ENCODE data around the gene C10orf95. TPM values are rescaled to one million over a fixed set of nuclear protein-coding genes. Genes with fewer than 3 reads are reported as not detected.

C10orf95 gene
- total RNA-seq, 2 experiments from 2014 or later: 0.40 to 0.74 TPM

DNA sequence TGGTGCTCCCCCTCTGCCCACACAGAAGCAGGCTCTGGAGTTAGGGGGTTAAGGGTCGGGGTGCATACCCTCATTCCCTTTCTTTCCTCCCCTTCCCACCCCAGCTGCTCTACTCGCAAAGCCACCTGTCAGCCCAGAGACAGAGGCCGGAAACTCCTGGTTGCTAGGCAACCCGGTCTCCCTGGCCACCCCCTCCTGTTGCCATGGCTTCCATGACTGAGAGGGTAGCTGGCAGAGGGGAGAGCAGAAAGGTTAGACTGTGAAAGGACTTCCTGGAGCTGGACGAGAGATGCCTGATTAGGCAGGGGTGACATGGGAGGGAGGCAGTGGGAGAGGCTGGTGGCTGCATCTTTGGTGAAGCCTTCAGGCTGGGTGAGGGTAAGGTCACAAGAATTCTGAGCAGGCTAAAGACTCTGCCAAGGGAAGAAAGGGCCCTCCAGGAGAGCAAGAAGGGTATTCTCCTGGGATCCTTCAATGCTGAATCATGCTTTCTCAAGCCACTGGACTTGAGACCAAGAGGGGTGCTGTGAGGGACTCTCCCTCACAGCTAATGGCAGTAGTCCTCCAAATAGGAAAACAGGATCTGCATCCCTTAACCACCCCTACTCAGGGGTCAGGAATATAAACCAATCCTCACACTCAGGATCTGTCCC is 38.2 kb downstream of the C10orf95 start:
- POLR2A ChIA-PET: interaction anchor here (0.5 kb wide), 1 partner anchor 111 kb away, joined by 4 read pairs; no protein-coding TSS in a partner anchor
- CTCF ChIA-PET: interaction anchor here (0.7 to 3.3 kb wide), 4 partner anchors 10 to 171 kb away, joined by 3 to 18 read pairs (median 3); no protein-coding TSS in a partner anchor

DNA sequence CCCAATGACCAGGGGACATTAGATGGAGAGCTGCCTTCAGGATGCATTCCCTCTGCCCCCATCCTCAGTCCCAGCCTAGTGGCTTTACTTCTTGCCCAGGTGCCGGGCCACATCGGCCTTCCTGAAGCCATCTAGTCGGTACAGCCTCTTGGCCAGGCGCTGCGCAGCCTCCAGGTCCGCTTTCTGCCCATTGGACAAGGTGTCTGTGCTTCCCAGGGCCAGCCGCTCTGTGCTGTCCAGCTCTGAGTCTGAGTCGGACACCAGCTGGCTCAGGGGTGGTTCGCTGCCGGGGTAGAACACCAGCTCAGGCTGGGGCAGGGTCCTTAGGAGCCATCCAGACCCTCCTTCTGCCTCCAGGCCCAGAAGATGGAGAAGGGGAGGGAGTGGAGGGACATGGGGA is 39.0 kb downstream of the C10orf95 start:
- CTCF ChIA-PET: interaction anchor here (0.7 to 3.3 kb wide), 6 partner anchors 9 to 171 kb away, joined by 3 to 18 read pairs (median 3); no protein-coding TSS in a partner anchor
- POLR2A ChIA-PET: interaction anchor here (0.8 to 1.0 kb wide), 2 partner anchors 9 to 16 kb away, joined by 3 to 5 read pairs; partner anchors contain the start of gene NFKB2

DNA sequence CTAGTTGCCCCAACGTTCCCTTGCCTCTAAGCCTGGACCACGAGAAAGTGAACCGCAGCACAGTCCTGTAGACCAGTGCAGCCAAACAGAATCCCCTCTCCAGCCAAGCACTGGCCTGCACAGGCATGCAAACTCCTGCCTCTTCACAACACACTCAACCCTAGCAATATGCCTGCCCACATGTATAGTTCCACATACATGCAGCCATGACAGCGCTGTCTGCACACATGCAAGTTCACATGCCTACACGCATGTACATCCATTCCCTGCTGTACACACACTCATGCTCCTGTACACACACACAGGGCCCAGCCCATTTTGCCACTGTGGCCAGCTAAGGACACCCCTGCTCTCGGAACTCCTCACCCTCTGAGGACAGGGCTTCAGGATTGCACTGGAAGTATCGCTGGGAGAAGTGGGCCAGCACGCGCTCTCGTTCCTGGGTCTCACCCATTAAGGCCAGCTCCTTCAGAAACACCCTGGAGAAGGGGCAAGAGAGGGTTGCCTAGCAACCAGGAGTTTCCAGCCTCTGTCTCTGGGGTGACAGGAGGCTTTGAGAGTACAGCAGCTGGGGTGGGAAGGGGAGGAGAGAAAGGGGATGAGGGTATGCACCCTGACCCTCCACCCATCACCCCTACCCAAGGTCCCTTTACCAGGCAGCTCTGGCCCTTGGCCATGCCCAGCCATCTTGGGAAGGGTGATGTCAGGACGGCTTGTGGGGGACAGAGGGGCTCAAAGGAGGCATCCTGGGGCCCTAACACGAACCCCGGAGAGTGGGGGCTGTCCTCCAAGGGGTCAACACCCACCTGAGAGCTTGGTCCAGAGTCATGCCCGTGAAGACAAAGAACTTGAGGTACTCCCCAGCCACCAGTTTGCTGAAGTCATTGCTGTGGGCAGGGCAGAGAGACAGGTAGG is 39.7 kb downstream of the C10orf95 start:
- ChIA-PET CTCF (interaction anchor here (0.6 to 3.3 kb wide), 8 partner anchors 8 to 279 kb away, joined by 3 to 18 read pairs (median 3); partner anchors contain the start of genes CUEDC2, FBXL15 and PPRC1), POLR2A (interaction anchor here (0.8 to 2.1 kb wide), 3 partner anchors 8 to 16 kb away, joined by 3 to 5 read pairs (median 5); partner anchors contain the start of genes FBXL15 and NFKB2)

DNA sequence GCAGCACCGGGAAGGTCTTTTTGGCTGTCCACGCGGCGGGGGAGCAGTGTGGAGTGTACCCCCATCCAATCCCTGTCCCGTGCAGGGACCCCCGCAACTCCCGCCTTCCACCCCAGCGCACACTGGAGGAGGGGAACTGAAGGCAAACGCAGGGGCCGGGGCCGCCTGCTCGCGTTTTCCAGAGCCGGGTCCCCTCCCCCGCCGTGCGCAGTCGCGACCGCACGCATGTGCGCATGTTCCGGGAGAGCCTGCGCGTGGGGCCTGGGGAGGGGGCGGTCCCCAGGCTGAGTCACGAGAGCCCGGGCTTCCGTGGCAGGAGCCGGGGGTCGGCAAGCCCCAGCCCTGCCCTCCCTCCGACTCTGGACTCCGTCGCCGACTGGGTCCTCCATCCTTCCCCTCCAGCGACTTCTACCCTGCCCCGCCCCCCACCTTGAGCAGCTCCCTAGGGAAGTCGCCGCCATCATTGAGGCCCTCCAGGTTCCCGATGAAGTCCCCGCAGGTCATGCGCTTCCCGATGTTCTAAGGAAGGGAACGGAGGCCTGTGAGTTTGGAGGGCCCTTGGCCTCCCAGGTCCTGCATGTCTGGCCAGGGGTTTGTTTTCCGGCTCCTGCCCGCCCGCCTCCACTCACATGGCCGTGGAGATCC is 40.8 kb downstream of the C10orf95 start:
- CTCF ChIA-PET: interaction anchor here (0.6 to 1.8 kb wide), 9 partner anchors 10 to 278 kb away, joined by 3 to 8 read pairs (median 3); partner anchors contain the start of genes CUEDC2, FBXL15 and PPRC1
- POLR2A ChIA-PET: interaction anchor here (2.1 kb wide), 1 partner anchor 10 kb away, joined by 5 read pairs; the partner anchor contains the start of gene FBXL15

DNA sequence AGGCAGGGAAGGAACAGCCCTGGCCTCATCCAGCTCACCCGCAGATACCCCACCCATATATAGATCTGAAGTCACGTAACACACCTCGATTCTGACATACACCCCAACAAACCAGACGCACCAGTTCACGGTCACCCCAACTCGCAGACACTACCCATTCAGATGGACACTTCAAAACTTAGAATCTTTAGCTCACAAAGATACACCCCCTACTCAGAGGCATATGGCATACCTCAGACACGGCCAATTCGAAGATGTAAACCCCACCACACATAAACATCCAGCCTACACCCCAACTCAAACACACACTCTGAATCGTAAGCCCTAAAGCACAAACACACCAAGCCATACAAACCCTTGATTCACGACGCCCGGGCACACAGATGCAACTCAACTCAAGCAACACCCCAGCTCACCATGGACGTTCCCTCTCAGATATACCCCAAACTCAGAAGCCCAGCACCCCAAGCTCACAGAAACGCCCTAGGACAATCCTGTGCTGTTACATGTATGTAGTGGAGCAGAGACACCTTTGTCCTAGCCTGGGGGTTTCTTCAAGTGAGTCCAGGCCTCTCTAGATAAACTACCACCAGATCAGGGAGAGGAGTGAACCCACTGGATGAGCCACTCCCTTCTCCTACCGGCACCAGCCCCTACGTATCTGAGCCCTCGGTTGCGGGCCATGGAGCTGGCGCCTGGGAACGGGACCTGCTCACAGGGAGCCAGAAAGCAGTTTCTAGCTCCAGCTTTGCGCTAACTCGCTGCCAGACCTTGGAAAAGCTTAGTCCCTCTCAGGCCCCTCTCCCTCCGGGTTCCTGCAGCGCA is 41.5 kb downstream of the C10orf95 start:
- ChIA-PET POLR2A (interaction anchor here (0.6 to 2.1 kb wide), 3 partner anchors 9 to 44 kb away, joined by 3 to 7 read pairs (median 5); partner anchors contain the start of gene FBXL15), CTCF (interaction anchor here (0.8 to 1.8 kb wide), 7 partner anchors 10 to 181 kb away, joined by 3 to 8 read pairs (median 4); partner anchors contain the start of genes CUEDC2 and FBXL15)

DNA sequence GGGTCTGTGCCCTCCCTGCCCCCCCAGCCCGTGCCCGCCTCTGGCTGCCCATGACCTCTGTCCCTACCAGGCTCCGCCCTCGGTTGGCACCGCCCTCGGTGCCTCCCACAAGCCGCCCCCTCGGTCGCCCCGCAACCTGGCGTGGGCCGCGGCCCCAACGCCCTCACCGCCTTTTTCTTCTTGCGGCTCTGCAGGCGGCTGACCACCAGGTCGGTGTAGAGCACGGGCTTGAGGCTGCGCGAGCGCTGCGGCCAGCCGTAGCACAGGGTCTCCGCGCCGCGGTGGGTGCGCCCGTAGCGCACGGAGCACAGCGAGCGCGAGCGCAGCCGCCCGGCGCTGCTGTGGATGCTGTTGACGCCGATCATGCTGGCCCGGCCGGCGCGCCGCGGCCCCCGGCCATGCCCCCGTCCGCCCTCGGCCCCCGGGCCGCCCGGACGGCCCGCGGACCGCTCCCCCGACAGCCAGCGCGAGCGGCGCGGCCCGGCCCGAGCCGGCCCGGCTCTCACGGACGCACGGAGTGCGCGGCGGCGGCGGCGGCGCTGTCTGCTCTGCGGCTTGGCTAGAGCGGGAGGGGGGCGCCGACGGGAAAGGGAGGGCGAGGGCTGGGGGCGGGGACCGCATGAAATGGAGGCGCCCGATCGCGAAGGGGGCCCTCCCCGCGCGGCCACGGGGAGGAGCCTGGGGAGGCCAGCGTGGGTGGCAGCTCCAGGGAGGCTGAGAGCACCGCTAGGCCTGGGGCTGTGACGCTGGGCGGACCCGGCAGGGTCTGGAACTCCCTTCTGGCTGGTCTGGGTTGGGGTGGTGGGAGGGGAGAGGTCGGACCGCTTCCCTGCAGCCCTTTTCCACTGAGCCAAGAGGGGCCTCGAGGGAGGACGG is 42.4 kb downstream of the C10orf95 start:
- ChIA-PET CTCF (interaction anchor here (1.0 to 2.3 kb wide), 5 partner anchors 9 to 177 kb away, joined by 4 to 8 read pairs (median 5); partner anchors contain the start of gene FBXL15), POLR2A (interaction anchor here (0.6 to 0.8 kb wide), 2 partner anchors 9 to 45 kb away, joined by 3 to 7 read pairs; no protein-coding TSS in a partner anchor)

DNA sequence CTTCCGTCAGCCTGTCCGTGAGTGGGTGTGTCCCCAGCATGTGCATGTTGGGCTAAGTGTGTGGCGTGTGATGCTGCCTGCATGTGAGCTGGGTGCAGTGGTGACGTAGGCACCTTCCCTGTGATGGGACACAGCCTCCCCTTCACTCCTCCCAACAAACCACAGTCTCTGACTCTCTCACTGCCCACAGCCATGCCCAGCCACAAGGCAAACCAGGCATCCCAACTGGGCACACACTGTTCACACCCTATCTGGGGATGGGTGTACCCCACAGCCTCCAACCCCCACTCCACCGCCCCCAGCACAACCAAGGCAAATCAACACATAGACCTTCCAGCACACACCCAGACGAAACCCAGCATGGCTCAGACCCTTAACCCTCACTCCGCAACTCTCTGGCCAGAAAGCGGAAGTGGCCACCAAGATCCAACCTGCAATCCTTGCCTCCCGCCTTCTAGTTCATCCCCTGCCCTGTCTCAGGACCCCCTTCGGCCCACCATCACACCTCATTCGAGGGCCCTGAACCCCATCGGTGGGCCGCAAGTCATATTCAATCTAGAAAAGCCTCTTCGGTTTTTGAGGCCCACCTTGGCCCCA is 43.1 kb downstream of the C10orf95 start:
- CTCF ChIA-PET: interaction anchor here (2.3 kb wide), 1 partner anchor 14 kb away, joined by 5 read pairs; no protein-coding TSS in a partner anchor

DNA sequence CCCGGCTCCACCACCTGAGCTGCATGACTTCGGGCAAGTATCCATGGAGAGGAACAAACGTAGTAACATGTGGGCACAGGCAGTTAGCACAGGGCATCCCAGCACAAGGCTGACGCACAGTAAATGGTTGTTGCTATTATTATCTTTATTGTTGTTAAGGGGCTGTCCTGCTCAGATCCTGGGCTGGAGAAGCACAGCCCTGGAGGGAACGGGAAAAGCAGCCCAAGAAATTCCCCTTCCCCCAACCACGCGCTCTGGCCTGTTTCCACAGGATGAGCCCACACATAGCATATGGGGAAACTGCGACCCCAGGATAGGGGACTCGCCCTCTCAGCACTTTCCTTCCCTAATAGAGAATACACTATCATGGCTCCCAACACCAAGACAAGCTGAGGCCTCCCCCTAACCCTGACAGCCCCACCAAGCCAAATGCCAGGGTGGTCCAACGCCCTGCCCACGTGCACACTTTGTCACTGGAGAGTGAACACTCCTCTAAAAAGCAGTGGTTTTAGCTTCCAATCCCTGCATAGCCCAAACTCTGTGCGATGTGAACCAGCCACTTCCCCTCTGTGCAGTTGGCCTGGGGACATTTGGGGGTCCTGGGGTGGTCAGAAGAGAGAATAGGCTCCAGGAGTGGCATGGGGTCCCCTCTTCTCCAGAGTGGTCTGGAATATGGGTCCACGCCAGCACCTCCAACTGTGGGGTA is 43.8 kb downstream of the C10orf95 start:
- ChIA-PET POLR2A (interaction anchor here (0.6 to 1.2 kb wide), 3 partner anchors 12 to 270 kb away, joined by 3 to 9 read pairs (median 3); partner anchors contain the start of gene NFKB2), CTCF (interaction anchor here (0.6 to 2.3 kb wide), 3 partner anchors 8 to 14 kb away, joined by 3 to 5 read pairs (median 4); no protein-coding TSS in a partner anchor)

More for the DNA sequence above, 43.1 kb downstream of the C10orf95 start:
- POLR2A ChIA-PET: interaction anchor here (1.2 kb wide), 1 partner anchor 13 kb away, joined by 9 read pairs; the partner anchor contains the start of gene NFKB2

DNA sequence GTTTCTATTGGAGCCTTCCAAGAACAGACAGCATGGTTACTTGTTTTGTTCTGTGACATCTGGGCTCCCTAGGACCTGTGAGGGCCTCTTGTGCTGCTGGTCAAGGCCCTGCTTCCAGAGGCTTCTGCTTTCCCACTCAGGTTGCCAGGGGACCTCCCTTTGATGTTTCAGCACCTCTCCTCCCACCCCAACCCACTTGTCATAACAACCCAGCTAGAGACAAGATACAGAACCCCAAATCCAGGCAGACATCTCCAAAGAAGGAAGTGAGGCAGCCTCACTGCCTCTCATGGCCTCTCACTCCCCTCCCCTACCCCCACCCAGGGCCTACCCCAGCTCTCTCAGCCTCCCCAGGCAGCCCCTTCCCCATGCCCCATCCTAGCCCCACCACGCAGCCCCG is 44.5 kb downstream of the C10orf95 start:
- ChIA-PET POLR2A (interaction anchor here (0.6 to 2.9 kb wide), 6 partner anchors 9 to 42 kb away, joined by 3 to 15 read pairs (median 4); partner anchors contain the start of genes FBXL15 and NFKB2), CTCF (interaction anchor here (0.8 to 2.3 kb wide), 4 partner anchors 13 to 177 kb away, joined by 4 to 5 read pairs (median 4); no protein-coding TSS in a partner anchor)

DNA sequence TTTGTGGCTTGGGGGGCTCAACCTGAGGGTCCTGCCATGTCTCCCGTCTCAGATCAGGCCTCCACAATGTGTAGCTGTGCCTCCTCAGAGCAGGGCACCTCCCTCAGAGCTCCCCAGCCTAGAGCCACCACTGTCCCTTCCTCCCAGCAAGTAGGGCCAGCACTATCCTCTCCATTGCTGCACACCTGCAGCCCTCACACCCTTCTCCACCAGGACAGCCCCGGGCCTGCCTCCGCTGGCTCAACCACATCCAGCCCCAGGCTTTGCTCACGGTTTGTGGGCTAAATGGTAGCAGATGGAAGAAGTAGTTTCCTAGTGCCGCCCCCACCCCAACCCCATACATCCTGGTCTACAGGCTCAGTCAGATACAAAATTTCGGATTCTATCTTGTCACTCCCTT is 45.7 kb downstream of the C10orf95 start:
- POLR2A ChIA-PET: interaction anchor here (0.8 to 2.9 kb wide), 4 partner anchors 11 to 56 kb away, joined by 3 to 15 read pairs (median 4); partner anchors contain the start of genes FBXL15 and NFKB2
- CTCF ChIA-PET: interaction anchor here (0.6 to 3.1 kb wide), 8 partner anchors 10 to 308 kb away, joined by 3 to 23 read pairs (median 3); partner anchors contain the start of genes FBXL15 and NFKB2

DNA sequence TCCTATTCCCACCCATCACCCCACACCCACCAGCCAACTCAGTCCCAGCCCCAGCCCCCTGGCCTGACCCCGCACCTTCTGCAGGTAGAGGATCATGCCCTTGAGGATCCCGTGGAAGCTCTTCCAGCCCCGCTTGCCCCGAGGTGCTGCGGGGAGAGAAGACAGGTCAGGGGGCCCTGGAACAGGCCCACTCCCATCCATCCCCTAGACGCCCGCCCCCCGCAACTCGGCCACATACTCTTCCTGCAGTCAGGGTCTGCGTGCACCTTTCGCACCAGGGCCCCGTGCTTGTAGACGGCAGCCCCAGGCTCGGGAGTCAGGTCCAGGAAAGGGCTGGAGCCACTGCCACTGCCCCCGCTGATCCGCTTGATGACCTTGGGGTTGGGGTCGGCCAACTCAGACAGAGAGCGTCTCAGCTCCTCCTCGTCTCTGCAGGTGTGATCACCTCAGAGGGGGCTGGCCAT is 46.2 kb downstream of the C10orf95 start:
- ChIA-PET POLR2A (interaction anchor here (0.8 to 2.9 kb wide), 4 partner anchors 10 to 57 kb away, joined by 3 to 15 read pairs (median 4); partner anchors contain the start of genes FBXL15 and NFKB2), CTCF (interaction anchor here (0.6 to 3.1 kb wide), 4 partner anchors 17 to 307 kb away, joined by 3 to 23 read pairs (median 3); partner anchors contain the start of gene FBXL15)

DNA sequence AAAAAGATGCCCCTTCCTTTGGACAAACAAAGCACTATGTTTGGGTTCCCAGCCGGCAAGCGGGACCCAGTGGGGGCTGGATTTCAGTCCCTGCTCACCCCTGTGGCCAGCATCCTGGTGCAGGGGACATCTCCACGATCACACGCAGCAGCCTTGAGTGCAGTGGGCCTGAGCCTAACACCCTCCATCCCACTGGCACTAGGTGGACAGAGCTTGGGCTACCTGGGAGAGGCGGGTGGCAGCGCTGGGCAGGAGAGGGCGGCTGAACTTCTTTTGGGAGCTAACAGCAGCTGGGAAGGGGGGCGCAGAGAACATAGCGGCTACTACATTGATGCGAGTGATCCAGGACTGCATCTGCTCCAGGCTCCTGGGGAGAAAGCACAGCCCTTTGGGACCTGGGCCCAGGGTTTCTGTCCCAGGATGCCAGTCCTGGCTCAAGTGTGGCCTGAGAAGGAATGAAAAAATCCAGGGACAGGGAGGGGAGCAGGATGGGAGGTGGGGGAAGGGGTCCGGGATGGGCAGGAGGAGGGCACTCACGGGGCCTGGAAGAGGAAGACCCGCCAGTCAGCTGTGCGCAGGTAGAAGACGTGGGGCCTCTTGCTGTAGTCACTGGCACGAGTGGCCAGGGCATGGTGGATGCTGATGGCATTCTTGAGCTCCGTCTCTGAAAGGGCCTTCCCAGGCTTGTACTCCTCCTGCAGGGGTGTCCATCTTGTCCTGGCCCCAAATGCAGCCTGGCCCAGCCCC is 46.8 kb downstream of the C10orf95 start:
- CTCF ChIA-PET: interaction anchor here (0.6 to 3.1 kb wide), 5 partner anchors 10 to 1346 kb away, joined by 3 to 23 read pairs (median 3); partner anchors contain the start of gene FBXL15
- POLR2A ChIA-PET: interaction anchor here (0.6 to 2.9 kb wide), 6 partner anchors 9 to 68 kb away, joined by 3 to 15 read pairs (median 5); partner anchors contain the start of genes C10orf95, FBXL15 and NFKB2

DNA sequence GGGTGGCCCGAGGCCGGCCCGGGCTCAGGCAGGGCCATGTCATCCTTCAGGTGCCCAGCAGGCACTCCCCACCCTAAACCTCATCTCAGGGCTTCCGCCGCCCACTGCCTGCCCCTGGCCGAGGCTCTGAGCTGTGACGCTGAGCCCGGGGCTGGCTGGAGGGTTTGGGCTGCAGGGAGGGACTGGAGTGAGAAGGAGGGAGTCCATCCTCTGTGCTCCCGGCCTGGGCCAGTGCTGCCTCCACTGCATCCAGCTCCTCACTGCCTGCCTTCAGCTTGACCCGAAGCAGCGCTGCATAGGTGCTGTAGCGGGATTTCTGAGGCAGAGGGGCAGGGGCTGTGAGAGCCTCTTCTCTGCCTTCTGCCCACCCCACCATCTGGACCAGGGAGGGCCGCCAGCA is 48.2 kb downstream of the C10orf95 start:
- ChIA-PET CTCF (interaction anchor here (0.6 to 3.1 kb wide), 4 partner anchors 9 to 260 kb away, joined by 3 to 23 read pairs (median 4); partner anchors contain the start of gene FBXL15), POLR2A (interaction anchor here (0.8 to 1.0 kb wide), 2 partner anchors 9 to 49 kb away, joined by 3 to 6 read pairs; partner anchors contain the start of gene C10orf95)

DNA sequence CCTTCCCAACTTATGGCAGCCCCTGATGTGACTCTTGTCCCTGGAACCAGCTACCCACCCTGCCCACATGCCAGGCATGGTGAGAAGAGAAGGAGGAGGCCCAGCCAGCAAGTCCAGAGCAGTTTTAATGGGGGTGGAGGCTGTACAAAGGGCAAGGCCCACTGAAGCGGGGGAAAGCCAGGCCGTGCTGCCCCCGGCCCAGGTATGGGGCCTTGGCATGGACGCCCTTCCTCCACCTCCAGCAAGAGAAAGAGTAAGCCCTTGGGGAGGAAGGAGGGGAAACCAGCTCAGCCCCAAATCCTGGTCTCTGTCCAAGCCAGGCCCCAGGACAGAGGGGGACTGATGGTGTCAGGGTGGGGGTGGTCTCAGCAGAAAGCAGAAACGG is 48.8 kb downstream of the C10orf95 start:
- ChIA-PET CTCF (interaction anchor here (1.1 to 3.1 kb wide), 2 partner anchors 10 to 19 kb away, joined by 3 to 23 read pairs; partner anchors contain the start of gene FBXL15), POLR2A (no interaction called here)
